Hippocampal formation (tissue), 2 donors: ENCODE measurements around the gene RPL27.
"Not testable (repeated sequence)": the region's sequence is repeated elsewhere in the genome, so short reads cannot be mapped to it uniquely, and the experiment has no call there.

Source experiments
- DNase-seq, 2 donors: peaks; one replicate each; lab custom pipeline; 2025; lab: John Stamatoyannopoulos, UW

Gene RPL27

GRCh38 chr17:42997984-42998938, at the start of gene RPL27:
Gene RPL27 (plus strand): TSS chr17:42998419. CDS start chr17:42998751, 332 bp downstream.
- peak; percentile 98 to 100 for DNase-seq

GRCh38 chr17:42950044-42950783, 48.0 kb upstream of the RPL27 start:
- no peak for DNase-seq

- DNase-seq: no peak
Measured at GRCh38 chr17:42953669-42954068, 44.5 kb upstream of the RPL27 start.

GRCh38 chr17:42964161-42964932, 33.9 kb upstream of the RPL27 start, which contains the start of gene AARSD1:
Gene AARSD1 (minus strand): TSS chr17:42964454. CDS start chr17:42964440, 14 bp downstream.
- peak; percentile 73 to 81 for DNase-seq

GRCh38 chr17:42967925-42968324, 30.3 kb upstream of the RPL27 start:
- no peak for DNase-seq

GRCh38 chr17:42969001-42969581, 29.1 kb upstream of the RPL27 start:
- no peak for DNase-seq

- no peak for DNase-seq
Measured at GRCh38 chr17:42971589-42971988, 26.6 kb upstream of the RPL27 start.

GRCh38 chr17:42973323-42973722, 24.9 kb upstream of the RPL27 start:
- DNase-seq: not testable (repeated sequence)

- no peak for DNase-seq
Measured at GRCh38 chr17:42975265-42975664, 23.0 kb upstream of the RPL27 start.

- not testable (repeated sequence) for DNase-seq
Measured at GRCh38 chr17:42975701-42976100, 22.5 kb upstream of the RPL27 start.

GRCh38 chr17:42979511-42980273, 18.5 kb upstream of the RPL27 start, which contains the start of gene PTGES3L:
Gene PTGES3L (minus strand): TSS chr17:42980080. CDS start chr17:42980053, 27 bp downstream.
- DNase-seq: no peak

GRCh38 chr17:42980274-42980765, 17.9 kb upstream of the RPL27 start, which contains the start of gene RUNDC1:
Gene RUNDC1 (plus strand): TSS chr17:42980565. CDS start chr17:42980577, 12 bp downstream.
- DNase-seq: peak; percentile 70 to 86

- peak in 1 of 2 donors; percentile 16 for DNase-seq
Measured at GRCh38 chr17:42980766-42981397, 17.3 kb upstream of the RPL27 start.

- DNase-seq: no peak
Measured at GRCh38 chr17:42982266-42982665, 16.0 kb upstream of the RPL27 start.

GRCh38 chr17:42985225-42985624, 13.0 kb upstream of the RPL27 start:
- DNase-seq: no peak

GRCh38 chr17:42989141-42989540, 9.1 kb upstream of the RPL27 start:
- DNase-seq: no peak

- no peak for DNase-seq
Measured at GRCh38 chr17:42989726-42990652, 8.2 kb upstream of the RPL27 start.

- DNase-seq: no peak
Measured at GRCh38 chr17:42991471-42991870, 6.7 kb upstream of the RPL27 start.

- no peak for DNase-seq
Measured at GRCh38 chr17:42992872-42993271, 5.3 kb upstream of the RPL27 start.
